Trophoblast cell (in vitro differentiated cells and primary cell): ENCODE results near the gene FRG2B.
"Not testable (repeated sequence)": the region's sequence is repeated elsewhere in the genome, so short reads cannot be mapped to it uniquely, and the experiment has no call there.

Experiments
- DNase-seq, 2 donors: peaks; one replicate each; pipeline ENCODE4 v3.0.0-alpha.2; 2016
- H2AFZ ChIP-seq: 2 replicates; pipeline ENCODE4 v1.6.1; 2013; ENCODE audit warnings: low read length, moderate library complexity, mild to moderate bottlenecking; ENCODE audit not compliant: insufficient read depth, poor library complexity
- H2AK5ac ChIP-seq: 2 replicates; pipeline ENCODE4 v1.6.1; 2013; ENCODE audit warnings: mild to moderate bottlenecking, low read length
- H2BK120ac ChIP-seq: 2 replicates; pipeline ENCODE4 v1.6.1; 2013; ENCODE audit warnings: low read length, mild to moderate bottlenecking, moderate library complexity; ENCODE audit not compliant: insufficient read depth, poor library complexity
- H2BK12ac ChIP-seq: 2 replicates; pipeline ENCODE4 v1.6.1; 2013; ENCODE audit warnings: mild to moderate bottlenecking, low read length, moderate library complexity
- H2BK5ac ChIP-seq: 2 replicates; pipeline ENCODE4 v1.6.1; 2013; ENCODE audit warnings: low read length, low read depth, moderate library complexity, mild to moderate bottlenecking; ENCODE audit not compliant: poor library complexity
- H3K14ac ChIP-seq: 2 replicates; pipeline ENCODE4 v1.6.1; 2013; ENCODE audit warnings: mild to moderate bottlenecking, low read length
- H3K18ac ChIP-seq: 2 replicates; pipeline ENCODE4 v1.6.1; 2013; ENCODE audit warnings: mild to moderate bottlenecking, low read length
- H3K23ac ChIP-seq: 2 replicates; pipeline ENCODE4 v1.6.1; 2013; ENCODE audit warnings: low read length
- H3K27ac ChIP-seq: 2 replicates; pipeline ENCODE4 v1.5.1; 2013; ENCODE audit warnings: low read depth, mild to moderate bottlenecking, inconsistent platforms, low read length, moderate library complexity
- H3K27me3 ChIP-seq: 2 replicates; pipeline ENCODE4 v1.6.1; 2013; ENCODE audit warnings: inconsistent platforms, mild to moderate bottlenecking, low read length, moderate library complexity; ENCODE audit not compliant: insufficient read depth
- H3K36me3 ChIP-seq, 2 experiments: 1 replicate in 1 of 2; 2 replicates in 1 of 2; pipeline ENCODE4 v1.6.1; 2013; ENCODE audit warnings: low read length in 2 of 2, mild to moderate bottlenecking in 2 of 2, moderate library complexity in 1 of 2; ENCODE audit not compliant: insufficient read depth in 2 of 2, control insufficient read depth in 1 of 2
- H3K4ac ChIP-seq: 2 replicates; pipeline ENCODE4 v1.6.1; 2013; ENCODE audit warnings: low read depth, mild to moderate bottlenecking, low read length, moderate library complexity
- H3K4me1 ChIP-seq, 2 experiments: 1 replicate in 1 of 2; 2 replicates in 1 of 2; pipeline ENCODE4 v1.6.1; 2013; ENCODE audit warnings: low read length in 2 of 2, mild to moderate bottlenecking in 2 of 2, moderate library complexity in 1 of 2; ENCODE audit not compliant: insufficient read depth in 2 of 2, control insufficient read depth in 1 of 2
- H3K4me2 ChIP-seq: 2 replicates; pipeline ENCODE4 v1.6.1; 2013; ENCODE audit warnings: inconsistent platforms, mild to moderate bottlenecking, low read length, moderate library complexity
- H3K4me3 ChIP-seq: 2 replicates; pipeline ENCODE4 v1.5.1; 2013; ENCODE audit warnings: mild to moderate bottlenecking, low read depth, low read length, inconsistent platforms
- H3K79me1 ChIP-seq: one replicate; pipeline ENCODE4 v1.6.1; 2013; ENCODE audit warnings: low read length
- H3K79me2 ChIP-seq: 2 replicates; pipeline ENCODE4 v1.6.1; 2013; ENCODE audit warnings: low read length, mild to moderate bottlenecking; ENCODE audit not compliant: control insufficient read depth, insufficient read depth, poor library complexity
- H3K9ac ChIP-seq: 2 replicates; pipeline ENCODE4 v1.6.1; 2013; ENCODE audit warnings: mild to moderate bottlenecking, low read length
- H3K9me3 ChIP-seq: 2 replicates; pipeline ENCODE4 v1.6.1; 2013; ENCODE audit warnings: low read depth, mild to moderate bottlenecking, control low read depth, inconsistent platforms, low read length; ENCODE audit not compliant: insufficient read depth
- H4K12ac ChIP-seq: 2 replicates; pipeline ENCODE4 v1.6.1; 2013; ENCODE audit warnings: low read depth, mild to moderate bottlenecking, low read length, moderate library complexity
- H4K8ac ChIP-seq: 2 replicates; pipeline ENCODE4 v1.6.1; 2013; ENCODE audit warnings: low read depth, mild to moderate bottlenecking, low read length, moderate library complexity
- H4K91ac ChIP-seq: one replicate; pipeline ENCODE4 v1.6.1; 2013; ENCODE audit warnings: low read depth, mild to moderate bottlenecking, low read length, moderate library complexity
- WGBS: extraction: QIAGEN DNeasy Blood & Tissue Kit; methylation state at CpG from one replicate; pipeline ENCODE4 v1.1.7; 2013; ENCODE audit warnings: missing lambda C conversion rate; ENCODE audit not compliant: insufficient read length, insufficient coverage; ENCODE audit errors: extremely low coverage; 5-methylcytosine and 5-hydroxymethylcytosine counted together

The FRG2B gene

GRCh38 chr10:133660516-133660915 lies 33.9 kb upstream of the FRG2B start:
- H2BK5ac ChIP-seq, H3K4me1 ChIP-seq, H4K91ac ChIP-seq, H3K36me3 ChIP-seq, H3K79me2 ChIP-seq, H4K8ac ChIP-seq, H2BK12ac ChIP-seq, H4K12ac ChIP-seq, H3K4me2 ChIP-seq, H2BK120ac ChIP-seq, H2AK5ac ChIP-seq, H3K79me1 ChIP-seq, H3K4ac ChIP-seq, H3K27ac ChIP-seq, H3K18ac ChIP-seq, H3K9me3 ChIP-seq, H3K4me3 ChIP-seq, H3K23ac ChIP-seq, H3K9ac ChIP-seq, H3K14ac ChIP-seq, DNase-seq, H2AFZ ChIP-seq, H3K27me3 ChIP-seq: not testable (repeated sequence)
- WGBS: no CpG with 5 or more reads among the region's 6 CpGs

- H2AFZ ChIP-seq, H3K9ac ChIP-seq, H2BK120ac ChIP-seq, H3K14ac ChIP-seq, H3K27me3 ChIP-seq, H3K18ac ChIP-seq, H3K4ac ChIP-seq, H3K79me2 ChIP-seq, H4K91ac ChIP-seq, H3K23ac ChIP-seq, H3K4me3 ChIP-seq, H3K4me2 ChIP-seq, H2AK5ac ChIP-seq, H4K8ac ChIP-seq, H3K4me1 ChIP-seq, H2BK5ac ChIP-seq, H2BK12ac ChIP-seq, H4K12ac ChIP-seq, H3K79me1 ChIP-seq, H3K27ac ChIP-seq, H3K9me3 ChIP-seq, H3K36me3 ChIP-seq, DNase-seq: not testable (repeated sequence)
- WGBS: no CpG with 5 or more reads among the region's 4 CpGs
Measured at GRCh38 chr10:133657276-133657675, 30.7 kb upstream of the FRG2B start.

GRCh38 chr10:133648872-133649455 lies 22.4 kb upstream of the FRG2B start:
- H3K79me2 ChIP-seq, H2AFZ ChIP-seq, H2BK120ac ChIP-seq, H4K8ac ChIP-seq, H3K23ac ChIP-seq, H2BK12ac ChIP-seq, H2AK5ac ChIP-seq, H2BK5ac ChIP-seq, DNase-seq, H3K4me1 ChIP-seq, H4K12ac ChIP-seq, H3K18ac ChIP-seq, H3K36me3 ChIP-seq, H3K4ac ChIP-seq, H3K79me1 ChIP-seq, H3K27me3 ChIP-seq, H3K14ac ChIP-seq, H3K9ac ChIP-seq, H3K4me2 ChIP-seq, H4K91ac ChIP-seq, H3K9me3 ChIP-seq, H3K27ac ChIP-seq, H3K4me3 ChIP-seq: not testable (repeated sequence)
- WGBS: no CpG with 5 or more reads among the region's 22 CpGs

GRCh38 chr10:133647075-133647748 lies 20.6 kb upstream of the FRG2B start:
- H2BK5ac ChIP-seq, H4K12ac ChIP-seq, H2BK120ac ChIP-seq, H3K4me2 ChIP-seq, H4K91ac ChIP-seq, H3K9ac ChIP-seq, H3K4me3 ChIP-seq, H3K23ac ChIP-seq, H3K4me1 ChIP-seq, H3K79me2 ChIP-seq, H3K36me3 ChIP-seq, H3K27ac ChIP-seq, H2AK5ac ChIP-seq, H2BK12ac ChIP-seq, DNase-seq, H4K8ac ChIP-seq, H2AFZ ChIP-seq, H3K14ac ChIP-seq, H3K9me3 ChIP-seq, H3K18ac ChIP-seq, H3K79me1 ChIP-seq, H3K4ac ChIP-seq, H3K27me3 ChIP-seq: not testable (repeated sequence)
- WGBS: no CpG with 5 or more reads among the region's 18 CpGs
